Hindlimb muscle (tissue), 1 donor: ENCODE results near the gene OAS1. TPM values are rescaled to one million over a fixed set of nuclear protein-coding genes. Genes with fewer than 3 reads are reported as not detected.
"Not testable (repeated sequence)": the region's sequence is repeated elsewhere in the genome, so short reads cannot be mapped to it uniquely, and the experiment has no call there.

Source experiments
- DNase-seq: peaks from one replicate; pipeline ENCODE4 v3.0.0-alpha.2; 2013
- polyA plus RNA-seq: library from polyadenylated mRNA; unstranded; fragments of 120-200 nt; gene quantifications from one replicate; pipeline ENCODE4 v1.2.1, GENCODE V29; 2013; ENCODE audit not compliant: insufficient read length

OAS1 gene
- polyA plus RNA-seq, 1 donor, result 5.2 TPM

- peak; percentile 89 for DNase-seq
These were observed 31.3 kb downstream of the OAS1 start, which contains the start of gene OAS3 for GRCh38 chr12:112937741-112938719. OAS3 (plus strand) TSS chr12:112938474; CDS start chr12:112938531, 57 bp downstream.

- DNase-seq, result no peak
These were observed 32.0 kb downstream of the OAS1 start for GRCh38 chr12:112938751-112939150.

- no peak for DNase-seq
These were observed 33.1 kb downstream of the OAS1 start for GRCh38 chr12:112939761-112940381.

- DNase-seq, result no peak
These were observed 35.0 kb downstream of the OAS1 start for GRCh38 chr12:112941528-112942335.

GRCh38 chr12:112942572-112942971, 35.8 kb downstream of the OAS1 start:
- no peak for DNase-seq

- DNase-seq, result no peak
These were observed 37.4 kb downstream of the OAS1 start for GRCh38 chr12:112944024-112944690.

- DNase-seq, result no peak
These were observed 38.8 kb downstream of the OAS1 start for GRCh38 chr12:112945515-112945914.

GRCh38 chr12:112946236-112947000, 39.7 kb downstream of the OAS1 start:
- no peak for DNase-seq

- no peak for DNase-seq
These were observed 40.6 kb downstream of the OAS1 start for GRCh38 chr12:112947314-112947713.

GRCh38 chr12:112947761-112948160, 41.0 kb downstream of the OAS1 start:
- no peak for DNase-seq

GRCh38 chr12:112948806-112949205, 42.0 kb downstream of the OAS1 start:
- DNase-seq, result no peak

- no peak for DNase-seq
These were observed 43.9 kb downstream of the OAS1 start for GRCh38 chr12:112950701-112951100.

- not testable (repeated sequence) for DNase-seq
These were observed 50.4 kb downstream of the OAS1 start for GRCh38 chr12:112957125-112957524.

GRCh38 chr12:112961074-112961473, 54.3 kb downstream of the OAS1 start:
- DNase-seq, result no peak

GRCh38 chr12:112961536-112961935, 54.8 kb downstream of the OAS1 start:
- no peak for DNase-seq

- DNase-seq, result no peak
These were observed 55.8 kb downstream of the OAS1 start for GRCh38 chr12:112962561-112962960.

GRCh38 chr12:112963227-112963861, 56.6 kb downstream of the OAS1 start:
- DNase-seq, result no peak

GRCh38 chr12:112964067-112964670, 57.4 kb downstream of the OAS1 start:
- no peak for DNase-seq

- DNase-seq, result no peak
These were observed 58.2 kb downstream of the OAS1 start for GRCh38 chr12:112964915-112965314.

GRCh38 chr12:112965643-112966042, 58.9 kb downstream of the OAS1 start:
- DNase-seq, result no peak
